ENCODE data around the gene AFF3.

The AFF3 gene

GRCh38 chr2:99695944-99696253 lies 446.5 kb downstream of the AFF3 start:
- TF ChIP-seq FOXP2 (optimal IDR thresholded peaks at IDR 0.05; ENCODE audit: borderline replicate concordance, extremely low read depth, extremely low read length, insufficient read depth) (no peak), REST (IDR thresholded peaks at IDR 0.05; ENCODE audit: insufficient read depth in 1 of 2, low read depth in 2 of 2, low read length in 2 of 2) (no peak), TAF1 (IDR thresholded peaks at IDR 0.05; ENCODE audit: borderline replicate concordance, insufficient read depth, low read length) (no peak), SIN3A (IDR thresholded peaks at IDR 0.05; ENCODE audit: borderline replicate concordance, insufficient read depth, low read length) (no peak), POLR2AphosphoS5 (IDR thresholded peaks at IDR 0.05; ENCODE audit: low read depth, low read length) (no peak)

GRCh38 chr2:99695130-99695943 lies 447.1 kb downstream of the AFF3 start:
- TF ChIP-seq POLR2AphosphoS5 (IDR thresholded peaks at IDR 0.05; ENCODE audit: low read depth, low read length): no peak
- no peak for TF ChIP-seq REST (IDR thresholded peaks at IDR 0.05; ENCODE audit: insufficient read depth in 1 of 2, low read depth in 2 of 2, low read length in 2 of 2)
- no peak for TF ChIP-seq TAF1 (IDR thresholded peaks at IDR 0.05; ENCODE audit: borderline replicate concordance, insufficient read depth, low read length)
- no peak for TF ChIP-seq SIN3A (IDR thresholded peaks at IDR 0.05; ENCODE audit: borderline replicate concordance, insufficient read depth, low read length)
- TF ChIP-seq FOXP2 (optimal IDR thresholded peaks at IDR 0.05; ENCODE audit: borderline replicate concordance, extremely low read depth, extremely low read length, insufficient read depth): no peak

- no peak for TF ChIP-seq FOXP2 (optimal IDR thresholded peaks at IDR 0.05; ENCODE audit: borderline replicate concordance, extremely low read depth, extremely low read length, insufficient read depth)
- no peak for TF ChIP-seq SIN3A (IDR thresholded peaks at IDR 0.05; ENCODE audit: borderline replicate concordance, insufficient read depth, low read length)
- no peak for TF ChIP-seq REST (IDR thresholded peaks at IDR 0.05; ENCODE audit: insufficient read depth in 1 of 2, low read depth in 2 of 2, low read length in 2 of 2)
- TF ChIP-seq TAF1 (IDR thresholded peaks at IDR 0.05; ENCODE audit: borderline replicate concordance, insufficient read depth, low read length): no peak
- TF ChIP-seq POLR2AphosphoS5 (IDR thresholded peaks at IDR 0.05; ENCODE audit: low read depth, low read length): no peak
Observed at GRCh38 chr2:99694331-99694730, 448.1 kb downstream of the AFF3 start.

GRCh38 chr2:99692785-99693184 lies 449.6 kb downstream of the AFF3 start:
- TF ChIP-seq FOXP2 (optimal IDR thresholded peaks at IDR 0.05; ENCODE audit: borderline replicate concordance, extremely low read depth, extremely low read length, insufficient read depth): no peak
- TF ChIP-seq SIN3A (IDR thresholded peaks at IDR 0.05; ENCODE audit: borderline replicate concordance, insufficient read depth, low read length): no peak
- TF ChIP-seq POLR2AphosphoS5 (IDR thresholded peaks at IDR 0.05; ENCODE audit: low read depth, low read length): no peak
- no peak for TF ChIP-seq REST (IDR thresholded peaks at IDR 0.05; ENCODE audit: insufficient read depth in 1 of 2, low read depth in 2 of 2, low read length in 2 of 2)
- no peak for TF ChIP-seq TAF1 (IDR thresholded peaks at IDR 0.05; ENCODE audit: borderline replicate concordance, insufficient read depth, low read length)

Data from PFSK-1 (cell line).